Fibroblast of the aortic adventitia (primary cell): Measurements from ENCODE around the gene UNC13D. TPM values are rescaled to one million over a fixed set of nuclear protein-coding genes. Genes with fewer than 3 reads are reported as not detected.
"Not testable (repeated sequence)": the region's sequence is repeated elsewhere in the genome, so short reads cannot be mapped to it uniquely, and the experiment has no call there.

Source experiments
- DNase-seq: peaks from one replicate; pipeline ENCODE4 v3.0.0-alpha.2; 2010; ENCODE audit warnings: low read depth
- H3K4me3 ChIP-seq: 2 replicates; pipeline ENCODE4 v1.5.1; 2011; ENCODE audit warnings: low read depth, mild to moderate bottlenecking, control low read depth, low read length, moderate library complexity
- CTCF ChIP-seq: IDR thresholded peaks from 2 replicates; pipeline ENCODE4 v1.5.1; 2011; ENCODE audit warnings: mild to moderate bottlenecking, low read length, control low read depth, inconsistent platforms; ENCODE audit not compliant: insufficient read depth
- total RNA-seq: library from RNA; depleted of rRNA; stranded (reverse); fragments of >200 nt; gene quantifications from 2 replicates; pipeline ENCODE4 v1.2.3, GENCODE V29; 2012; ENCODE audit warnings: low replicate concordance

UNC13D gene
- total RNA-seq, 1 donor, result 0.54 TPM

- no peak overlapping the region for H3K4me3 ChIP-seq
- no peak for TF ChIP-seq CTCF
- no peak for DNase-seq
These were observed 29.6 kb upstream of the UNC13D start for GRCh38 chr17:75873587-75874322.

GRCh38 chr17:75872434-75873351 lies 28.5 kb upstream of the UNC13D start:
- no peak for TF ChIP-seq CTCF
- DNase-seq, result peak; percentile 83
- no peak overlapping the region for H3K4me3 ChIP-seq

- H3K4me3 ChIP-seq, result peak overlapping the region; percentile 40
- DNase-seq, result not testable (repeated sequence)
These were observed 26.0 kb upstream of the UNC13D start for GRCh38 chr17:75870228-75870627.

GRCh38 chr17:75869282-75870141 lies 25.3 kb upstream of the UNC13D start:
- DNase-seq, result peak; percentile 87
- TF ChIP-seq CTCF, result no peak
- H3K4me3 ChIP-seq, result peak overlapping the region; percentile 40

- DNase-seq, result not testable (repeated sequence)
These were observed 24.6 kb upstream of the UNC13D start for GRCh38 chr17:75868730-75869281.

GRCh38 chr17:75865404-75866188 lies 21.4 kb upstream of the UNC13D start:
- DNase-seq, result not testable (repeated sequence)

More at GRCh38 chr17:75868730-75869281, 24.6 kb upstream of the UNC13D start:
- not testable (repeated sequence) for H3K4me3 ChIP-seq

GRCh38 chr17:75864887-75865286 lies 20.7 kb upstream of the UNC13D start:
- not testable (repeated sequence) for DNase-seq, H3K4me3 ChIP-seq

More at GRCh38 chr17:75865404-75866188, 21.4 kb upstream of the UNC13D start:
- not testable (repeated sequence) for H3K4me3 ChIP-seq

GRCh38 chr17:75864448-75864871 lies 20.3 kb upstream of the UNC13D start:
- TF ChIP-seq CTCF, result no peak
- peak; percentile 87 for DNase-seq
- no peak overlapping the region for H3K4me3 ChIP-seq
